Subcutaneous adipose tissue (tissue), 4 donors: ENCODE data around the gene NYAP2. TPM values are rescaled to one million over a fixed set of nuclear protein-coding genes. Genes with fewer than 3 reads are reported as not detected.

ENCODE experiments used
- CTCF ChIP-seq: fragments of 450-650 bp; IDR thresholded peaks from one replicate; pipeline ENCODE4 v1.5.1; 2016; ENCODE audit warnings: low read depth, mild to moderate bottlenecking, control low read depth, antibody characterized with exemption, moderate library complexity
- total RNA-seq, 4 donors: library from RNA; depleted of rRNA; stranded (reverse); fragments of >200 nt; gene quantifications; one replicate each; pipeline ENCODE4 v1.1.0, GENCODE V29; 2016

NYAP2 gene
- total RNA-seq, 4 donors from 2014 or later, result 0.19 TPM; not detected in 3

DNA sequence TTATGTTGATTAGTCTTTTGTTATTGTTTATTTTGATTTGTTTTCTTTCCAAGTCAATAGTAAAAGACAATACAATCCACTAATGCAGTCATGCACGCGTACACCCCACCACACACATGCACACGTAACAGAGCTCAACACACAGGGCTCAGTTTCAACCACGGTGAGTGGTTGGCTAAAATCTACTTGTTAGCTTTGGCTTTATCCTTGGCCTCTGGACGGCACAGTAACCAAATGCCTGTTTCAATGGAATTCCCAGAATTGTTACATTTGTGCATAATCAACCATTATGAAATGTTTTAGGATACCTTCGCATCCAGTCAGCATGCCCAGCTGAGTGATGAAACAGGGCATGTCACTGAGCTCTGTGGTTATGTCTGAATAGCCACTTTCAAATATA lies 53.2 kb downstream of the NYAP2 start:
- no peak for TF ChIP-seq CTCF

DNA sequence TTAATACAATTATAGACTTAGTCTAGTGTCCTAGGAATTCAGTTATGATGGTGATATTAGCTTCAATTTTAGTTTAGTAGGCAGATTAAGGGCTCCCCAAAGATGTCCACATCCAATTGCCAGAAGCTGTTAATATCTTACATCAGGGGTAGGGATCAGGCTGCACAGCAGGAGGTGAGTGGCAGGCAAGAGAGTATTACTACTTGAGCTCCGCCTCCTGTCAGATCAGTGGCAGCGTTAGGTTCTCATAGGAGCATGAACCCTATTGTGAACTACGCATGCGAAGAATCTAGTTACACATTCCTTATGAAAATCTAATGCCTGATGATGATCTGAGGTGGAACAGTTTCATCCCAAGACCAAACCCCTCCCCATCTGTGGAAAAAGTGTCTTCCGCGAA lies 54.9 kb downstream of the NYAP2 start:
- no peak for TF ChIP-seq CTCF

GRCh38 chr2:225456619-225457260 lies 57.2 kb downstream of the NYAP2 start:
- no peak for TF ChIP-seq CTCF

GRCh38 chr2:225457482-225457881 lies 58.0 kb downstream of the NYAP2 start:
- no peak for TF ChIP-seq CTCF

- no peak for TF ChIP-seq CTCF
These were observed 59.1 kb downstream of the NYAP2 start for GRCh38 chr2:225458431-225459117.

- TF ChIP-seq CTCF, result no peak
These were observed 62.9 kb downstream of the NYAP2 start for GRCh38 chr2:225462417-225462816.

- TF ChIP-seq CTCF, result no peak
These were observed 63.4 kb downstream of the NYAP2 start for GRCh38 chr2:225462945-225463344.
